KMS-11 (cell line): Measurements from ENCODE around the gene STK32B.

ENCODE experiments used
- H2AFZ ChIP-seq: fragments of 200-600 bp; sonication (generic); 2 replicates; pipeline ENCODE4 v1.6.1; 2016; ENCODE audit warnings: antibody characterized with exemption, mixed run types, low read depth
- H3K27ac ChIP-seq: fragments of 200-600 bp; sonication (generic); 2 replicates; pipeline ENCODE4 v1.6.1; 2016; ENCODE audit warnings: mild to moderate bottlenecking, mixed run types
- H3K27me3 ChIP-seq: fragments of 200-600 bp; sonication (generic); 2 replicates; pipeline ENCODE4 v1.6.1; 2017; ENCODE audit warnings: mild to moderate bottlenecking, low read depth, mixed run types, moderate library complexity; ENCODE audit not compliant: insufficient read depth
- H3K36me3 ChIP-seq: fragments of 200-600 bp; sonication (generic); 2 replicates; pipeline ENCODE4 v1.6.1; 2017; ENCODE audit warnings: mild to moderate bottlenecking, mixed run types; ENCODE audit not compliant: insufficient read depth
- H3K4me1 ChIP-seq: fragments of 200-600 bp; sonication (generic); 2 replicates; pipeline ENCODE4 v1.6.1; 2016; ENCODE audit warnings: mild to moderate bottlenecking, low read depth, mixed run types; ENCODE audit not compliant: poor library complexity, severe bottlenecking
- H3K4me2 ChIP-seq: fragments of 200-600 bp; sonication (generic); 2 replicates; pipeline ENCODE4 v1.7.0; 2016; ENCODE audit warnings: mild to moderate bottlenecking, mixed run types
- H3K4me3 ChIP-seq: fragments of 200-600 bp; sonication (generic); IDR thresholded peaks from 2 replicates; pipeline ENCODE4 v1.6.1; 2017; ENCODE audit warnings: low read depth, low read length, mixed read lengths; ENCODE audit not compliant: insufficient read depth
- H3K79me2 ChIP-seq: fragments of 200-600 bp; sonication (generic); 2 replicates; pipeline ENCODE4 v1.6.1; 2016; ENCODE audit warnings: low read depth, mixed run types; ENCODE audit not compliant: insufficient read depth
- H3K9ac ChIP-seq: fragments of 200-600 bp; sonication (generic); 2 replicates; pipeline ENCODE4 v1.6.1; 2016; ENCODE audit warnings: mild to moderate bottlenecking, mixed run types
- H4K20me1 ChIP-seq: fragments of 200-600 bp; sonication (generic); 2 replicates; pipeline ENCODE4 v1.6.1; 2016; ENCODE audit warnings: mild to moderate bottlenecking, mixed run types; ENCODE audit not compliant: insufficient read depth
- TF ChIP-seq, protein P1 (sequence below): fragments of 200-600 bp; sonication (generic); conservative IDR thresholded peaks from 2 replicates; pipeline ENCODE4 v1.6.1; 2017; ENCODE audit warnings: low read depth, mild to moderate bottlenecking, antibody characterized with exemption, low read length, moderate library complexity, mixed read lengths

STK32B gene

DNA sequence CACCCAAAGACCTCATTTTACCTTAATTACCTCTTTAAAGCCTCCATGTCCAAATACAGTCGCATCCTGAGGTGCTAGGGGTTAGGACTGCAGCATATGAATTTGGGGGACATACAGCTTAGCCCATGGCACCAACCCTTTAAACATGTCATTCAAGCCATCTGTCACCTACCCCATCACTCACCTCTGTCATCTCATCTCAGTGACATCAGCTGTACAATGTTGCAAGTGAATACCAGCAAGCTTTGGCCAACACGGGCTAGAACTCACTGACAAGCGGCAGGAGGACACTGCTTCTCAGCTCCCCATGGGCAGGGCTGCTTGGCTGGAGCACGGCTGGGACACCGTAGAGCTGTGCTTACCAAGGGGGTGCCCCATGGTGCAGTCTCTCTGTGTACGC lies 107.5 kb downstream of the STK32B start:
- Histone ChIP-seq H3K27me3 (no peaks in the 10 kb centered on the region), H3K9ac (no peak overlapping the region), H2AFZ (no peak overlapping the region), H3K27ac (no peak overlapping the region), H4K20me1 (no peaks in the 10 kb centered on the region), H3K4me2 (no peak overlapping the region), H3K79me2 (no peaks in the 10 kb centered on the region), H3K36me3 (no peaks in the 10 kb centered on the region), H3K4me3 (no peak overlapping the region), H3K4me1 (no peaks in the 10 kb centered on the region)
- TF ChIP-seq, protein P1, sequence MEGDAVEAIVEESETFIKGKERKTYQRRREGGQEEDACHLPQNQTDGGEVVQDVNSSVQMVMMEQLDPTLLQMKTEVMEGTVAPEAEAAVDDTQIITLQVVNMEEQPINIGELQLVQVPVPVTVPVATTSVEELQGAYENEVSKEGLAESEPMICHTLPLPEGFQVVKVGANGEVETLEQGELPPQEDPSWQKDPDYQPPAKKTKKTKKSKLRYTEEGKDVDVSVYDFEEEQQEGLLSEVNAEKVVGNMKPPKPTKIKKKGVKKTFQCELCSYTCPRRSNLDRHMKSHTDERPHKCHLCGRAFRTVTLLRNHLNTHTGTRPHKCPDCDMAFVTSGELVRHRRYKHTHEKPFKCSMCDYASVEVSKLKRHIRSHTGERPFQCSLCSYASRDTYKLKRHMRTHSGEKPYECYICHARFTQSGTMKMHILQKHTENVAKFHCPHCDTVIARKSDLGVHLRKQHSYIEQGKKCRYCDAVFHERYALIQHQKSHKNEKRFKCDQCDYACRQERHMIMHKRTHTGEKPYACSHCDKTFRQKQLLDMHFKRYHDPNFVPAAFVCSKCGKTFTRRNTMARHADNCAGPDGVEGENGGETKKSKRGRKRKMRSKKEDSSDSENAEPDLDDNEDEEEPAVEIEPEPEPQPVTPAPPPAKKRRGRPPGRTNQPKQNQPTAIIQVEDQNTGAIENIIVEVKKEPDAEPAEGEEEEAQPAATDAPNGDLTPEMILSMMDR: no peak

DNA sequence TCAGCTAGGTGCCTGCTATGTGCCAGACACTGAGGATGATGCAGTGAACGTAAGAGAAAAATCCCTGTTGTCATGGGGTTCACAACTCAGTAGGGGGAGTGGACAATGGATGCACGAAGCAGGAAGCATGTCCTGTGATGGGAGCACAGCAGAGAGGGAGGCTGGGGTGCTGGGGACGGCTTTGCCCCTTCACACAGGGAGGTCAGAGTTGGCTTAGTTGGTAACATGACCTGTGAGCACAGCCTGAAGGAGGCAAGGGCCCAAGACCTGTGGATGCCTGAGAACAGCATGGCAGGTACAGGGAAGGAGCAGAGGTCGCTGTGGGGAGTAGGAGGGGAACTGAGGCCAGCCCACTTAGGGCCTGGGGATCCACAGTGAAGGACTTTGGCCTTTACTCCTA lies 109.4 kb downstream of the STK32B start:
- no peaks in the 10 kb centered on the region for H3K27me3 ChIP-seq
- TF ChIP-seq, protein P1: no peak
- H2AFZ ChIP-seq: no peak overlapping the region

DNA sequence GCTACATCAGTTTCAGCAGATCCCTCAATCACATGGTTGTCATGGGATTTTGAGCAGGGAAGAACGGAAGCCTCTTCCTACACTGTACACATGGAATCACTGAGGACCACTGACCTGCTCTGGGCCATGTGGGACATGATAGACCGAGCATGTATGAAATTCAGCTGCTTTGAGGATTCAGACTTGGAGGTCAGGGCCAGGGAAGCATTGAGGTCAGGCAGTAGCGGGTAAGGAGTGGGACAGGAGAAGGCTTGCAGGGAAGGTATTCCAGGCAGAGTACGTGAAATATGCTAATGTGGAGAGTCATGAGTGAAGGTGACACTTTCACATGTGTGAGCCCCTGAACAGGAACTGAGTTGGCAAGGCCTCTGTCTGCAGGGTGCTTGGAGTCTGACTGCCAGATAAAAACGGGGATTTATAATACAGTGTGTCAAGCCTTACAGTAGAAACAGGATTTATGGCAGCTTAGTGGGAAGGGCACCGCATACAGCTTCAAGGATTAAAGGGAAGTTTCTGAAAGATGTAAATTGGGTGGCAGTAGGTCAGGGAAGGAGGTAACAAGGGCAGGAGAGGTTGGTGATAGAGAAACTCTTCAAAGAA lies 111.7 kb downstream of the STK32B start:
- H3K27ac ChIP-seq: no peak overlapping the region
- H3K36me3 ChIP-seq: no peaks in the 10 kb centered on the region
- H2AFZ ChIP-seq: no peak overlapping the region
- no peak overlapping the region for H3K4me2 ChIP-seq
- H4K20me1 ChIP-seq: no peaks in the 10 kb centered on the region
- no peak overlapping the region for H3K4me3 ChIP-seq
- H3K4me1 ChIP-seq: no peaks in the 10 kb centered on the region
- H3K9ac ChIP-seq: no peak overlapping the region
- H3K79me2 ChIP-seq: no peaks in the 10 kb centered on the region
- TF ChIP-seq, protein P1: no peak
- no peaks in the 10 kb centered on the region for H3K27me3 ChIP-seq

More for the DNA sequence above, 109.4 kb downstream of the STK32B start:
- no peaks in the 10 kb centered on the region for H3K4me1 ChIP-seq
- no peak overlapping the region for H3K4me2 ChIP-seq
- no peak overlapping the region for H3K4me3 ChIP-seq
- no peaks in the 10 kb centered on the region for H4K20me1 ChIP-seq
- H3K27ac ChIP-seq: no peak overlapping the region
- no peaks in the 10 kb centered on the region for H3K79me2 ChIP-seq
- no peak overlapping the region for H3K9ac ChIP-seq
- no peaks in the 10 kb centered on the region for H3K36me3 ChIP-seq

DNA sequence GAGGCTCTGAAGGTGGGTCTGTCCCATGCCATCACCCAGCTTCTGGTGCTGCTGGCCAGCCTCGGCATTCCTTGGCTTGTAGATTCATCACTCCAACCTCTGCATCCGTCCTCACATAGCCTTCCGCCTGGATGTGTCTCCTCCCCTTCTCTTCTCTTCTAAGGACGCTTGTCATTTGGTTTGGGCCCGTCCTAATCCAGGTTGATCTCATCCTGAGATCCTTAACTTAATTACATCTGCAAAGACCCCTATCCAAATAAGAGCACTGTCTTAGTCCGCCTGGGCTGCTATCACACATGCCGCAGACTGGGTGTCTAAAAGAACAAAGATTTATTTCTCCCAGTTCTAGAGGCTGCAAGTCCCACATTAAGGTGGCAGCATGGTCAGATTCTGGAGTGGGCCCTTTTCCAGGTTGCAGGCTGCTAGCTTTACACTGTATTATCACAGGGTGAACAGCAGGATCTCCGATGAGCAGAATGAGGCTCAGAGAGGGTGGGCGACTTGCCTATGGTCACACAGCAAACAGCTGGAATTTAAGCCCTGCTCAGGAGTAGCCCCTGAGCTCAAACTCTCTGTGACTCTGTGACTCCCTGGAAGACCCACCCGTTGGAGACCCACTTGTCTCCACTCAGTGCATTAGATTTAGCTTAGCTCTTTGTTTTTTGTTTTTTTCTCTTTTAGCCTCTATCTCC lies 113.1 kb downstream of the STK32B start:
- H3K79me2 ChIP-seq: no peaks in the 10 kb centered on the region
- no peak overlapping the region for H3K4me3 ChIP-seq
- H3K4me1 ChIP-seq: no peaks in the 10 kb centered on the region
- H3K36me3 ChIP-seq: no peaks in the 10 kb centered on the region
- no peak overlapping the region for H3K9ac ChIP-seq
- H3K4me2 ChIP-seq: no peak overlapping the region
- no peak overlapping the region for H3K27ac ChIP-seq
- no peak overlapping the region for H2AFZ ChIP-seq
- no peaks in the 10 kb centered on the region for H3K27me3 ChIP-seq
- no peaks in the 10 kb centered on the region for H4K20me1 ChIP-seq
- TF ChIP-seq, protein P1: no peak
